ENCODE results near the gene TMEM43.
A peak's percentile ranks its signal among the peaks of the same experiment; 100 is the strongest.

Gene TMEM43

GRCh38 chr3:14125193-14126016 is 553 bp downstream of the TMEM43 start (continued):
- TF ChIP-seq PRDM10 (tag by site-specific recombination; IDR thresholded peaks at IDR 0.05) (peak; percentile 92), ZNF366 (tag by site-specific recombination; conservative IDR thresholded peaks at IDR 0.05) (peak; percentile 47; the same call in 1 of the 2 replicates), ZNF341 (tag by site-specific recombination; IDR thresholded peaks at IDR 0.05; ENCODE audit: low read depth) (peak; percentile 99), KLF7 (tag by site-specific recombination; IDR thresholded peaks at IDR 0.05; ENCODE audit: borderline replicate concordance) (0 out of 2 replicates have a peak, but pooled peaks have one; percentile 64), REST (tag by site-specific recombination; IDR thresholded peaks at IDR 0.05) (peak; percentile 100), ZNF112 (tag by site-specific recombination; IDR thresholded peaks at IDR 0.05) (no peak), YY2 (tag by site-specific recombination; IDR thresholded peaks at IDR 0.05) (no peak), ZNF692 (tag by site-specific recombination; IDR thresholded peaks at IDR 0.05) (no peak; the same call in 1 of the 2 replicates), ZNF23 (tag by site-specific recombination; IDR thresholded peaks at IDR 0.05; ENCODE audit: borderline replicate concordance) (no peak), HIC1 (tag by site-specific recombination; IDR thresholded peaks at IDR 0.05) (no peak), ZNF645 (tag by site-specific recombination; IDR thresholded peaks at IDR 0.05) (no peak), ZNF488 (tag by site-specific recombination; IDR thresholded peaks at IDR 0.05) (no peak), ZNF423 (tag by site-specific recombination; IDR thresholded peaks at IDR 0.05) (no peak), ZFP69B (tag by site-specific recombination; IDR thresholded peaks at IDR 0.05) (peak; percentile 9; the same call in 1 of the 2 replicates), ZNF37A (tag by site-specific recombination; IDR thresholded peaks at IDR 0.05) (no peak), ZBTB20 (tag by site-specific recombination; IDR thresholded peaks at IDR 0.05) (peak; percentile 89), ZNF433 (tag by site-specific recombination; IDR thresholded peaks at IDR 0.05; ENCODE audit: low read depth) (no peak), ZNF837 (tag by site-specific recombination; IDR thresholded peaks at IDR 0.05) (no peak), ZNF561 (tag by site-specific recombination; IDR thresholded peaks at IDR 0.05; ENCODE audit: borderline replicate concordance) (no peak), ZNF571 (tag by site-specific recombination; IDR thresholded peaks at IDR 0.05) (no peak)
- TF ChIP-seq, protein P1, sequence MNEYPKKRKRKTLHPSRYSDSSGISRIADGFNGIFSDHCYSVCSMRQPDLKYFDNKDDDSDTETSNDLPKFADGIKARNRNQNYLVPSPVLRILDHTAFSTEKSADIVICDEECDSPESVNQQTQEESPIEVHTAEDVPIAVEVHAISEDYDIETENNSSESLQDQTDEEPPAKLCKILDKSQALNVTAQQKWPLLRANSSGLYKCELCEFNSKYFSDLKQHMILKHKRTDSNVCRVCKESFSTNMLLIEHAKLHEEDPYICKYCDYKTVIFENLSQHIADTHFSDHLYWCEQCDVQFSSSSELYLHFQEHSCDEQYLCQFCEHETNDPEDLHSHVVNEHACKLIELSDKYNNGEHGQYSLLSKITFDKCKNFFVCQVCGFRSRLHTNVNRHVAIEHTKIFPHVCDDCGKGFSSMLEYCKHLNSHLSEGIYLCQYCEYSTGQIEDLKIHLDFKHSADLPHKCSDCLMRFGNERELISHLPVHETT (tag by site-specific recombination; IDR thresholded peaks at IDR 0.05), result peak; percentile 65; the same call in 1 of the 2 replicates
- TF ChIP-seq, protein P2, sequence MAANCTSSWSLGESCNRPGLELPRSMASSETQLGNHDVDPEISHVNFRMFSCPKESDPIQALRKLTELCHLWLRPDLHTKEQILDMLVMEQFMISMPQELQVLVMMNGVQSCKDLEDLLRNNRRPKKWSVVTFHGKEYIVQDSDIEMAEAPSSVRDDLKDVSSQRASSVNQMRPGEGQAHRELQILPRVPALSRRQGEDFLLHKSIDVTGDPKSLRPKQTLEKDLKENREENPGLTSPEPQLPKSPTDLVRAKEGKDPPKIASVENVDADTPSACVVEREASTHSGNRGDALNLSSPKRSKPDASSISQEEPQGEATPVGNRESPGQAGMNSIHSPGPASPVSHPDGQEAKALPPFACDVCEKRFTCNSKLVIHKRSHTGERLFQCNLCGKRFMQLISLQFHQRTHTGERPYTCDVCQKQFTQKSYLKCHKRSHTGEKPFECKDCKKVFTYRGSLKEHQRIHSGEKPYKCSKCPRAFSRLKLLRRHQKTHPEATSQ (tag by site-specific recombination; IDR thresholded peaks at IDR 0.05), result peak; percentile 81
